NCI-H446 (cell line): ENCODE measurements around the gene MYH10.

Experiments used
- DNase-seq, 2 experiments: peaks; one replicate each; lab custom pipeline; 2025; lab: John Stamatoyannopoulos, UW

MYH10 gene

DNA sequence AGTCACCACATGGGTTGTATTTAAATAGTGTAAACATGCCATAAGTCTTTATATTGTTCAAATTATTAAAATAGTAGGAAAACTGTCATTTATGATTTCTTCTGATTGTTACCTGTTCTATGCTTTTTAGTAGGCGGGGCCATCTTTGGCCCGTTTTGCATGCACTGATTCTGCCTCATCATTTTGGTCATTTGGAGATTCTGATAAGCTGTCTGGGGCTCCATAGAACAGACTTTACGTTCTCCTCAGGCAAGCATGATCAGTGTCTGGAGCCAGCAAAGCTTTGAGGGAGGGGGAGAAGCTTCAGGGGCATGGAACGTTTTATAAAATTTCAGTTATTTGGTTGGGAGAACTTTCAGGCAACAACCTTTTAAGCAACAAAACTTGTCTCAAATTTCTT, 186.0 kb downstream of the MYH10 start:
- no peak for DNase-seq

DNA sequence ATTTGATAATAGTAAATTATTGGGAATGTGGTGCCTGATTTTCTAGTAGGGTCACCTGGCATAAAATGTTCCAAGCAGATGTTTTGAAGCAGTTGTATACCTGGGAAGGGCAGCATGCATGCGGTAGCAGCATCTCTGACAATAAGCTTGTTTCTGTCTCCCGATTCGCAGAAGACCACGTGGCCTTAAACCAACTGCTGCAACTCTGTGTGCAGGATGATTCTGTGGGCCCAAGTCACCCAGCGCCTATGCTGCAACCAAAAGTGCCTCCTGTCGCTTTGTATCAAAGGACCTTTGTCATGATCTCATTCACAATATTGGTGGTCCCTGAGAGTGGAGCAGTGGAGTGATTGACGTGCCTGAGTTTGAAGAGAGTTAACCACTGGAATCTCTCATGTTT, 186.8 kb downstream of the MYH10 start:
- DNase-seq: no peak

DNA sequence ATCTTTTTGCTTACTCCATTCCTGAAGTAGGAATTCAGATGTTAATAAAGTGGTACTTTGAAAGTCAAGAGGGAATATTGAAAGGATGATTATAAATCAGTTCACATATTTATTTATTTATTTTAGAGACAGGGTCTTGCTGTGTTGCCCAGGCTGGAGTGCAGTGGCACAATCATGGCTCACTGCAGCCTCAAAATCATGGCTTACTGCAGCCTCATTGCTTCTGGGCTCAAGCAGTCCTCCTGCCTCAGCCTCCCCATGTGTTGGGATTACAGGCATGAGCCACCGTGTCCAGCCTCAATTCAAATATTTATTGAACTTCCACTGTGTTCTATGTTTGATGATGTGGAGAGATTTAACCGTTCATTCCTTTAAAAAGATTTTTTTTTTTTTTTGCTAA, 188.2 kb downstream of the MYH10 start:
- no peak for DNase-seq

DNA sequence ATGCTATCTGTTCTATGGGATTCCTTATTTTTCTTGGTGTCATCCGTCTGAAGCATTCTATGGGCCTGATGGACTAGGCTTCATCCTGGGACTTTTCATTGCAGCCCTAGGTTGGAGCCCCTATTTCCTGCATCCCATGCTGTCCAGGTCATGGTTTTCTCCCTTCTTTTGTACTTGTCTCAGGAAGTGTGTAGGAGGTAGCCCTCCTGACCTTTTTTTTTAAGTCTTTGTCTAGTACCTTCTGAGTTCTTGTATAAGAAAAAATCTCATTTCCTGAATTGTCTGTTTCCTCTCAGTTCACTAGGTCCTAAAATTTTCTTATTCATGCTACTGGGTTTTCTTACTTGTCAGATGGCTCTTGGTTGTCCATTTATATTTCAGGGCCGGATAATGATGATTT, 188.8 kb downstream of the MYH10 start:
- DNase-seq: no peak

DNA sequence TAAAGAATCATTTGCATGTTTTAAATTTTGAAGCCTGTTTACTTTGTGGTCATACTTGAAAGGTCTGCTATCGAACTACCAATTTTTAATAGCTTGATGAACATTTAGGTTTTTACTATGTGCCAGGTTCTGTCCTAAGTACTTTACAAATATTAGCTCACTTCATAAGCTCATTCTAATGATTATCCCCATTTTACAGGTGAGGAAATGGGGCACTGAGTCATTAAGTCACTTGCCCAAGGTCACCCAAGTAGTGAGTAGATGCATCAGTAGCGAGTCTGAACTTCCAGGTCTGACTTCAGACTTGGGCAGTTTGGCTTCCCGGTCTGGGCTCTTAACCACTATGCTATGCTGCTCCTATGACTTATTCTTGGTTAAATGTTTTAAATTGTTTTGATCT, 190.8 kb downstream of the MYH10 start:
- no peak for DNase-seq

DNA sequence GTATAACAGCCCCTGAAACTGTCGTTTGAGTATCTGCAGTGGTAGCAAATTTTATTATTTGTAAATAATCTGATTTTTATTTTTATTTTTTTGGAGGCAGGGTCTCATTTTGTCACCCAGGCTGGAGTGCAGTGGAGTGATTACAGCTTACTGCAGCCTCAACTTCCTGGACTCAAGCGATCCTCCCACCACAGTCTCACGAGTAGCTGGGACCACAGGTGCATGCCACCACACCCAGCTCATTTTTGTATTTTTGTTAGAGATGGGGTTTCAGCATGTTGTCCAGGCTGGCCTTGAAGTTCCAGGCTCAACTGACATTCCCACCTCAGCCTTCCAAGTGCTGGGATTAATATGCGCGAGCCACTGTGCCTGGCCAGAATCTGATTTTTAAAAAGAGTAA, 192.1 kb downstream of the MYH10 start:
- DNase-seq: no peak

DNA sequence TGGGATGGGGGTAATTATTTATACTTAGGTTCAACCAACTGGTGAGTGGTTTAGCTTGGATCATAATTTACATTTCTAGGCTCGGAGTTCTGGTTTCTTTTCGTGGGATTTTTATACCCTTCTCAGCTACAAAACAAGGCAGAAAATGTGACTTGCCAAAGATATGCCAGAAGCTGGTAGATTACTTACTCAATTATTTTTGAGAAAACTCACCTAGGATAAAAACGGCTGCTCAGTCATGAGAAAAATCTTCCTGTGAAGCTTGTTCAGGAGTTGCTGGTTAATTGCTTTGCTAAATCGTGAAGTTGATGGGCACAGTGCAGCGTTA, 193.7 kb downstream of the MYH10 start:
- DNase-seq: no peak

DNA sequence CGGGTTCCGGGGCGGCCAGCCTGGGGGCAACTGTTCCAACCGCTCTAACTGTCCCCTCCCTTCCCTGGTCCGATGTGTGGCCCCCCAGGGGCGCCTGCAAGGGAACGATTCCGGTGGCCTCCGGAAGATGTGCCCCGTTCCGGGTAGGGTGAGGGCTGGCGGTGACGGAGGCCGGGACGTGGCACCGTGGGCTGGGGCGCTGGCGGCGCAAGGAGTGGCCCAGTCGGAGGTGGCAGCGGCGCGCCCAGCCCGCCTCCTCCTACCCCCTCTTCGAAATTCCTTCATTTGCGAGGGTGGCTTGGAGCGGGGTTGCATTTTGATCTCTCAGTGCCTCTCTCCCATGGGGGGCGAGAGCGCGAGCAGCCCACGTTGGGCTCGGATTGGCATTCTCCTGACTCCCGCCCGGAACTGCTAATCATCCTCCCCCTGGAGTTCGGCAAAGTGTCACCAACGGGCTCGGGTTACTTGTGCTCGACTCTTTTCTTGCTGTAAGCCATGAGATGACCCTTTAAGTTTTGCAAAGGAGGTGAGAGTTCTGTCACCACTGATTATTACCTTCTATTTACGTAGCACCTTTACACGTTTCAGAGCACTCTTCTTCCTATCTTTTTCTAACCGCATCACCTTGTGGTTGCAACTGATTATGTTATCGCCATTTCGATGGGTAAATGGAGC, 194.2 kb downstream of the MYH10 start:
- DNase-seq: peak in 1 of 2 experiments; percentile 39

DNA sequence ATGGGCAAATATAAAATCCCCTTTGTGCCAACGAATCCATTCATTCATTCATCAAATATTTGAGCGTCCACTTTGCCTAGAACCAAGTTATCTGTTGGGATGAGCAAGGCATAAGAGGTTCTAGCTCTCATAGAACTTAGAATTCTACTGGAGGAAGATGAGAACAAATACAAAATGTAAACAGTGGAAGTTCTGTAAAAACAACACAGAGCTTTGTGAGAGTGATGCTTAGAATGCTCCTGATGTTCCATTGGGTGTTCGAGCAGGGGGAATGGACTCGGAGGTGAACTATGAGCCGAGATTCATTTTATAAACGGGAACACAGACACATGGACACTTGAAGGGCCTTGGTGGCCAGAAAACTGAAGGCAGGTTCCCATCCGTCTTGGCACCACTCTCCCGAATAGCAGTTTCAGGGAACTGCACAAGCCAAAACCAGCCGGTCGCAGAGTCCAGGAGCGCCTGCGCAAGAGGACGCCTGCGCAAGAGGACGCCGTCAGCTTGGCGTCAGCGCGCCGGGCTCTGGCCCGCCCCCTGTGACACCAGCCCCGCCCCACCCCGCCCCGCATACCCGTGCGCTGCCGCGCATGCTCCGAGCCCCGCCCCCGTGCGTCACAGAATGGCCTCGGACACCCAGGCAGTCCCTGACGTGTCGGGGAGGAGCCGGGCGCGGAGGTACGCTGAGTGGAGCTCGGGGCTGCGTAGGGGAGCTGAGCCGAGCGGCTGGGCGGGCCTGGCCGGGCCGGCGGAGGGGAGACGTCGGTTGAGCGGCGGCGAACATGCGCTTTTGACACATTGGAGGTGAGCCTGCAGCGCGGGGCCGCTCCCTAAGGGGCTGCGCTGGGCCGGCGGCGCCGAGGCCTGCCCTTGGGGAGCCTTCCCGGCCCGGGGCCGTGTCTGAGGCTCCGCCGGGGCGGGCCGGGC, 195.0 kb downstream of the MYH10 start, which contains the start of gene NDEL1:
TSS of gene NDEL1 (plus strand) at position 640 of the 924 bp plus-strand sequence. CDS start 8,388 bp downstream, outside the sequence.
- DNase-seq: peak; percentile 86 to 97

DNA sequence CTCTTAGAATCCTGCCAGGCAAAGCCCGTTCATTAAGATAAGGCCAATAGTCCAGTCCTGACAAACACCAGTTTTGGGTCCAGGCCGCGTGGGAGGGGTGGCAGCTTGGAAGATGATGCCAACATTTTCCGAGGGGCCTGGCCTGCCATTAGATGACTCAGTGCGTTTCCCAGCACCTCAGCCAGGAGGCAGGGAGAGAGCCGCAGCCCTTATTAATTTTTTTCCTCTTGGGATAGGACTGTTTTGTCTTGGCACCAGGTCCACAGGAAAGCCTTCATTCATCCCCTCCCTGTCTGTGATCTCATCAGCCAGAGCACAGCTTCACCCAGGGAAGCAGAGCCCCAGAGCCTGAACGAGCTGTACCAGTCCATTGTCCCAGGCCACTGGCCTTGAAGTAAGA, 199.6 kb downstream of the MYH10 start:
- DNase-seq: peak in 1 of 2 experiments; percentile 53

DNA sequence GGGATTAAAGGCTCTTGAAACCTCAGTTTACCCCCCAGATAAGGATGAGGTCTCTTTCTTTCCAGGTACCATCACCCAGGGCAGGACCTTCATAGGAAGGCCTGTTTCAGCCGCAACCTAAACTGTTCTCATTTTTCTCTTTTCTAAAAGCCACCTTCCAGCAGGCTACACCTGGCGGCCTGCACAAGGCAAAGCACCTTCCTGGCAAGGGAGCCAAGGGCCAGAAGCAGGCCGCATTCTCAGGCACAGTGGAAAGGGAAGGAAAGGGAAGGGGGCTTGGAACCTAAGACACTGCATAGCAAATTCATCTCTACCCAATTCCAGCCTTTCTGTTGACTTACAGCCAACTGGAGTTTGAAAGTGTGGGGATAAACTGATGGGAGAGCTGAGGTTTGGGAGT, 203.7 kb downstream of the MYH10 start:
- no peak for DNase-seq

DNA sequence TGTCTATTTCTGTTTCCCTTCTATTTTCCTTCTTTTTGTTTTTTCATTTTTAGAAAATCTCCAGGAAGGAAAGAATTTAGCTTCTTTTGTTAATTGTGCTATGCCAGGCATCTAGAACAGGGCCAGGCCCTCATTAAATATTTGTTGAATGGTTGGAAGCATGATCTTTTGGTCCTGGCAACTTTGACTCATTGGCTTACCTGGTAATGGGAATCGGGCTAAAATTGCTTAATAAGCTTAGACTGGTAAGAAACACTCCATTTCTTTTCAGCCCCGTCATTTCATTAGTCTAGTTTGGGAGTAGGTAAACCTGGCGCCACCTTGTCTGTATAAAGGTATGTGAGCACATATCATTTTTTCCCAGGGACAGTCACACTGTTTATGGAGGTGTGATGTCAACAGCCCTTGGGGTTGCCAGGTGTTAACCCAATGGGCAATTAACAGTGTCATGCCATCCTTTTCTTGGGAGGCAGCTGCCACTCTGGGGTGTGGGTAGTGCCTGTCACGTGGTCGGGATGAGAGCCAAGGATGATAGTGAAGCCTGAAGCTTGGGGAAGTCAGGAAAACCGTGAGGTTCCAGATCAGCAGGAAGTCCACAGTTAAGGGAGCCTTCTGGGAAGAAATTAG, 204.3 kb downstream of the MYH10 start:
- DNase-seq: no peak
